ENCODE results near the gene FAM81A.
"Not testable (repeated sequence)": the region's sequence is repeated elsewhere in the genome, so short reads cannot be mapped to it uniquely, and the experiment has no call there.

FAM81A gene

DNA sequence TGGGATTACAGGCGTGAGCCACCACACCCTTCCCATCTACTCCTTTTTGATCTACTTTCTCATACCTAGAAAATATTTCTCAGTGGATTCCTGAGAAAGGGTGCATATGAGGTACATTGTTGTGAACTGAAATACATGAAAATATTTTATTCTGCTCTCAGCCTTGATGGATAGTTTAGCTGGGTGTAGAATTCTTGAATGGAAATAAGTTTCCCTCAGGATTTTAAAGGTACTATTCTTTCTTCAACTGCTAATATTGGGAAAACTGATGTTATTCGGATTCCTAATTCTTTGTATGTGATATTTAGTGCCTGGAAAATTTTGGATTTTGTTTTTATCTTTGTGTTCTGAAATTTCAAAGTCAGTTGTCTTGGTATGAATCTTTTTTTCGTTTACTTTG lies 9.1 kb upstream of the FAM81A start:
- DNase-seq, result not testable (repeated sequence)

DNA sequence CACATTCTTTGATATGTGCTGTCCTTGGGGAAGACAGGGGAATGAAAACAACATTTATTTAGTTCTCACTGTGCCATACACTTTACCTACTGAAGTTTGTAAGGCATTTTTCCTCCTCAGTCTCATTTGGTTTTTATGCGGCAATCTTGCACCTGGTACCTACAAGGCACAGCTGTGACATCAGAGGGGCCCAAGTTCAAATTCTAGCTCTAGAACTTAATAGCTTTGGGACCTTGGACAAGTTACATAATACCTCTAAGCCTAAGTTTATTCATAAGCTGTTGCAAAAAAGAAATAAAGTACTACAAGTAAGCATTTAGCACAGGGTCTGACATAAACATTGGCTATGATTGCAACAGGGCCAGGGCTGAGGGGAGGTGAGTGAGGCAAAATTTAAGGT lies 5.6 kb upstream of the FAM81A start:
- no peak for DNase-seq

DNA sequence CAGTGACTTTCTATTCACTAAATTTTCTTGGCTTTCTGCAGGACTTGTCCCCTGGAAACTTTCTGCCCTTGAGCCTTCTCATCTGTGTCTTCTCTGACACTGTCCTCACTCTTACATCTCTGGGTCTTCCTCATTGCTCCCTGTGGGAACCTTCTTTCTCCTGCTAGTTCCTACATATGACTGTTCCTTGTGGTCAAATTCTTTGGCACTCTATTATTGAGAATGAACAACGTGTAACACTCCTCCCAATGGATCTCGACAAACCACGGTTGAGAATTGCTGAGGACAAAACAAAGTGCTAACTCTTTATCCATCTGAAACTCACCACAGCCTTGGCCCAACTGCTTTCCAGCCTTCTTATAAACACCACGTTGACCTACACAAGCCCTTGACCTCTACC lies 3.5 kb upstream of the FAM81A start:
- DNase-seq, result no peak

DNA sequence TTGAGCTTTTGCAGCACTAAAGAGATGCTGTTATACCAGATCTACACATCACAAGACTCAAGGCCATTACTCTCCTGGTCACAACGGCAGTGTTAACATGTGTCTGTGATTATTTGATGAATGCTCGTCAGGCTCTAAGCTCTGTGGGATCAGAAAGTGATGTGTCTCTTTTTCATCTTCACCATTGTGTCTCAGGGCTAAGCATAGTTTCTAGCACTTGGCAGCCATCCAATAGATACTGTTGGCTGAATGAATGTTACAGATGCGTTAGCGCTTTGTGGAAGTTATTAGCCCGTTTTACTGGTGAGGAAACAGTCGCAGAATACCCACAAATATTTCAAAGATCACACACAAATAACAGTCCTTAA lies 1.2 kb upstream of the FAM81A start:
- DNase-seq, result no peak

DNA sequence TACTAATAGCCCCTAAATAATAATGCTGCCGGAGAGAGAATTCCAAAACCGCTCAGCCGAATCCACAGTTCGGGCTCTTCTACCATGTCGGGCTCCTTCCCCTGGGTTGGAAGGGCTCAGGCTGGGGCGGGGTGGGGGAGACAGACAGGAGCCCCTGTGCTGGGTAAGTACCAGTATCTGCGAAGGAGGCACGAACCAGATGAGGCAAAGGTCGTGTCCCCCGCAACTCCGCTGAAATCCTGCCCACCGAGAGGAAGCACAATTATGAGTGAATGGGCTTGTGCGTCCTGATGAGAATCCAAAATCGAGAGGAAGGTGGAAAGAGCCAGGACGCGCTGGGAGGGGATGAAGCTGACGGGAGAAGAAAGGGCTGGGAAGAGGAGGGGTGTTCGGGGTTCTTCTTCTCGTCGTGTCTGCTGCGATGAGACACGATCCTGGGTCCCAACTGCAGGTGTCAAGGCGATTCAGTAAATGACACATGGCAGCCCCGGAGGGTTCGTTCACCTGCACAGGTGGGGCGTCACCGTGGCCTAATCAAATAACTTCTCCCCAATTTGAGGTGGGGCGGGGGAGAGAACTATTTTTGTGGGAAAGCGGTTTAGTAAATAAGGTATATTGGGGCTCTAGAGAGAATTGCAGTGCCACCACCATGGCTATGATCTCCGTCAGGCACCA lies 707 bp upstream of the FAM81A start:
- DNase-seq, result no peak

DNA sequence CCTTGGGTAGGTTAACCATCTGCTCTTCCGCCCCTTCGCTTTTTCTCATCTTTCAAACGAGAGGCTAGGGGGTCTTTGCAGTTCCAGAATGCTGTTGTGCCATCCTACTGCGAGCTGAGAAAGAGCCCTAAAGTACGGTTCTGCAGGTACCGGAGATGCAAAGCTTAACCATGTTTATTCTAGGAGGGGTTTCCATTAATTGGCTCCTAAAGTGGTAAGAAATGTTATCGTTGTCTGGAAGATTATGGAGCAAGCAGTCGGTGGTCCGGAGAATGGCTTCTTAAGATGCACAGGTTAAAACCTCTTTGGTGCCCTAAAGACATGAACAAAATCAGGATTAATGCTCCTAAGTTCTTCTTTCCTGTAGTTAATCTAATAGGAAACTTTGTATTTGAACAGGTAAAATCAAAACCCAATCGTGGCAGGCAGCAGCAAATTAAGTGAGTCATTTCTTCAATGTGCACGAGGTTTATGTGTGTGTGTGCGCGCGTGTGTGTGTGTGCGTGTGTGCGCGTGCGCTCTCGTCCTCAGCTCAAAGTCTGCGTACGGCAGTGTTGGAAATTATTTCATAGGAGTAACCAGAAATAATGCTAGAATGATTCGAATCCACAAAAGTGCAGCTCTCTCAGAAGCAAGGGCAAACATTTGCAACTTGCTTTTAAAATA lies 772 bp downstream of the FAM81A start:
- no peak for DNase-seq

DNA sequence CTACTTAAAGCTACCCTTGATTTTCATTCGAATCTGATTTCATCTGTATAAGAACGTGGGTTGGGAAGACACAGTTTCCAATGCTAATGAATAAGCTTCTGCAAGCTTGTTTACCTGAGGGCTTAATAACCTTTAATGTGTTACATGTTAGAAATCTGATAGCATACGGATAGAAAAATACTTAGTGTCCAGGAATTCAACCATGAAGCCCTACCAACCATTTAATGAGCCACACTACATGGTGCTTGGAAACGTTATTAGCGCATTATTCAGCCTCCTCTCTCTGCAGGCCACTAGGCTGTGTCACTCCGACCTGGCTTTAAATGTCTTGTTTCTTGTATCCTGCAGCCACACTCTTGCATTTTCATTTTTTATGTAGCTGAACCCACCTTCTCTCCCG lies 1.6 kb downstream of the FAM81A start:
- DNase-seq, result no peak

DNA sequence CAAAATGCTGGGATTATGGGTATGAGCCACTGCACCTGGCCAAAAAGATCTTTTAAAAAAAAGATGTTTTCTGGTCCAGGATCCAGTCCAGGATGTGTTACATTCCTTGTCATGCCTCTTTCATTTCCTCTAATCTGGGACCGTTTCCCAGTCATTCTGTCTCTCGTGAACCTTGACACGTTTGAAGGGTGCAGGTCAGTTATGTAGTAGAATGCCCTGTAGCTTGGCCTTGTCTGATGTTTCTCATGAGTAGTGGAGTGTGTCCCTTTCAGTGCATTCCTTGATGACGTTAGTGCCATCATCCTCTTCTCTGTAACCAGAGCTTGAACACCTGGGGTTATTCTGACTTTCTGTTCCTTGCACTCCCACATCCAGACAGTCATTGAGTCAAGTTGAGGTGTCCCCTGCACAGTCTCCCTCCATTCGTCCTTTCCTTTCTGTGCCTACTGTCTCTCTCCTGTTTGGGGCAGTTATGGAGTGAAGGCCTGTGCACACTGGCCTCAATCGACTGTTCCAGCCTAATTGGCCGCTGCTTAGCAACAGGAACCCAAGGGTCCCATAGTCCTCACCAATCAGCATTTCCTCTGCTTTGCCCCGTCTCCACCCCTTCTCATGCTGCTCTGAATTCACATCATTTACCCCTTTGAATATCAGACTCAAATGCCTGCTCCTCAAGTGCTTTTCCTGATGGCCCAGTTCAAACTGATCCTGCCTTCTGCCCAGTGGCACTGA lies 5.5 kb downstream of the FAM81A start:
- no peak for DNase-seq

DNA sequence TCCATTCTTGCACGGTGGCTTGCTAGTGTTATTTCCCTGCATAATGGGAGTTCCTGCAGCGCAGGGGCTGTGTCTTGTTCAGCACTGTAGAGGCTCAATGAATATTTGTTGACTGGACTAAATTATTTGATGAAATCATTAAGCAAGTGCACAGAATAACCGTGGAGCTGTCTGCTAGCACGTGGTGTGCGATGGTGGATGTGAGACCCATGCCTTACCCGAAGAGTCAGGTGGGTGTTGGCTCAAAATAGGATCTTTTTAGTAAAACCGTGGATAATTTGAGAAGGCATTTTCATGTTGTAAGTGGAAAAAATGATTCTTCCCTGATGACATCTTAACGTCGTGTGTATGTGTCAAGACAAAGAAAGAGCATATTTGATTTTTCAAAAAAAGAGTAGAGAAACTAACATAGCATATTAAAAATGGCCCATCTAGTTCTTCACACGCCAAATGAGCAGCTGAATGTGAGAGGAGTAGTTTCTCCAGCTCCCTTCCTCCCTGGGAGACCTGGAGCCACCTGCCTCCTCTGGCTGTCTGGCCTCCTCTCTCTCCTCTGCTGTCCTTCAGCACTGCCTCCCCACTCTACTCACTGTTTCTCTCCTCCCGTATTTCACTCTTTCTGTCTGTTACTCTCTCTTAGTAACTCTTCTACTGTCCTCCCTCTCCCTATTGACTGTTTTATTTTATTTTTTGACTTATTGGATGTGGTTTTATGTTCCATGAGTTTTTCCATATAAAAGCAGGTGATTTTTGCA lies 6.3 kb downstream of the FAM81A start:
- DNase-seq, result no peak

DNA sequence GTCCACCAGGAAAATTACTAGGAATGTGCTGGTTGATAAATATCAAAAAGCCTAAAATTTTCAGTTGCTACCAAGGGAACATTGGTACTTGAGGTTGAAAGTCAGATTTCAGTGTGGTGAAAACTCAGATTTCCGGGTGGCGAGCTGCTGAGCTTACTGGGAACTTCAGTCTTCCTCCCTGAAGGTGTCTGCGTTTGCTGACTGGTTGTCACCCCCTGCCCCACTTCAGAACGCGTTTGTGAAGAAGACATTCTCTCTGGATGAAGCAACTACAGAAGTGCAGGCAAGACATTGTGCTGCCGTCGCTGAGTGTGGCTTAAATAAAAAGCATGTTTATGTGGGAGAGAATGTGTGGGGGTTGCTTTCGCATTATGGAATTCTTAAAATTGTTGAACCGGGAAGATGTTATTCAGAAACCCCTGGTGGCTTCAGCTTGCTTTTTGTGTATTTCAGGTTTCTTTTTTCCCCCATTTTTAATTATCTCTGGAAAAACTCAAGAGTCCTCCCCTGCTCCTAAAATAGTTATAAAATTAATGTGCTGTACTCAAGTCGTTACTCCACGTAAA lies 7.1 kb downstream of the FAM81A start:
- DNase-seq, result no peak

DNA sequence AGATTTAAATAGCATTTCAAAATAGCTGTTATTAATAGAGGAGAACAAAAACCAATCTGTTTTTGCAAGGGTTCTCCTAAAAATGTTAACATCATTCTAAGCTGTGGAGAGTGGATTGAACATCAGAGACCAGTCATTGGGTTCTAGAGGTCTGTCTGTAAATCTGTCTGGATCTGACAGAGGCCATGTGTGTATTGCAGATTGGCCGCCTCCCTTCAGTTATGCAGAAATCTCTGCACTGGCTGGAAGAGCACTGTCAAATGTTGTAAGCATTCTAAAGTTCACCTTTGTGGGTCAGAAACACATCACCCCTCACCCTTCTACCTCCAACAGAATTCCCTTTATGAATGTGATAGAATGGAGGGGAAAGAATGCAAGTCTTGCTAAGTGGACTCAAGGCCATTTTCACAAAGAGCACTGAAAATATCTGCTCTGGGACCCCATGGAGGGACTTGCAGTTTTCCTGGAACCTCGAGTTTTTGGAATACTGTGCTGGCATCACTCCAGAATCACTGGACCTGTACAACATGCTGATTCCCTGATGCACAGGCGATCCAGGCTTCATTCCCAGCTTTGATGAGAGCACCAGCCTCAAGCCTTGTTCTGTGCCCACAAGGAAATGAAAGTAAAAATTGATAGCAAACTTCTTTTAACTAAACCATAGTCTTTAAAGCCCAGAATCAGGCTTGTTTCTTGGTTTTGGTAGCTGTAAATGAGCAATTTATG lies 8.4 kb downstream of the FAM81A start:
- no peak for DNase-seq

DNA sequence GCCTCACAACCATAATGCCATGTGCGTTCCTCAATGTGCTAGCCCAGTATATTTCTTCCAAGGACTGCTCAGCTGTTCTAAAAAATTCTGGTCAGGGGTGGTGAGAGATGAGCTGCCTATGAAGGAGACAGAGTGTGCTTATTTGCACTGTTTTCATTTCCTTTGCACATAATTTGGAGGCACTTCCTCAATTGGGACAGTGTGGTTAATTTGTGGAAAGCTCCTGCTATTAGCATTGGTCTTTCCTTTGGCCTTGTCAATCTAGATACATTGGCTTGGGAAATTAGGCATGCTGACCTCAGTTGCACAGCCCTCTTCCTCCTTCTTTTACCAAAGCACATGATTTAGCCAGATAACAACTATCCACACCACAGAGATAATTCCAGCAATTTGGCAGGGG lies 9.4 kb downstream of the FAM81A start:
- DNase-seq, result no peak

DNA sequence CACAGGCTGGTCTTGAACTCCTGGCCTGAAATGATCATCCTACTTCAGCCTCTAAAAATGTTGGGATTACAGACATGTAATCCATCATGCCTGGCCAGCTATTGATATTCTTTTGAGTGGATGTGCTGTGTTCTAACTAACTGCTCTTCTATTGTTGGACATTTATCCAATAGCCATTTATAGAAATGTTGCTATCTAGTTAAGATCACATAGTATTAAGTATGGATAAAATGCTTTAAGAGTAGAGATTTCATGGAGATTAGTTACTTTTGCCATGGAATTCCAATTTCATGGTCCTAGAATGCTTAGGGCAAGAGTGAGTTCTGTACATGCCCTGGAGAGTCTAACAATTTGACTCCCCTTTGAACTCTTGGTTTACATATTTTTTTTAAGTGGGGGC lies 10.9 kb downstream of the FAM81A start:
- no peak for DNase-seq

DNA sequence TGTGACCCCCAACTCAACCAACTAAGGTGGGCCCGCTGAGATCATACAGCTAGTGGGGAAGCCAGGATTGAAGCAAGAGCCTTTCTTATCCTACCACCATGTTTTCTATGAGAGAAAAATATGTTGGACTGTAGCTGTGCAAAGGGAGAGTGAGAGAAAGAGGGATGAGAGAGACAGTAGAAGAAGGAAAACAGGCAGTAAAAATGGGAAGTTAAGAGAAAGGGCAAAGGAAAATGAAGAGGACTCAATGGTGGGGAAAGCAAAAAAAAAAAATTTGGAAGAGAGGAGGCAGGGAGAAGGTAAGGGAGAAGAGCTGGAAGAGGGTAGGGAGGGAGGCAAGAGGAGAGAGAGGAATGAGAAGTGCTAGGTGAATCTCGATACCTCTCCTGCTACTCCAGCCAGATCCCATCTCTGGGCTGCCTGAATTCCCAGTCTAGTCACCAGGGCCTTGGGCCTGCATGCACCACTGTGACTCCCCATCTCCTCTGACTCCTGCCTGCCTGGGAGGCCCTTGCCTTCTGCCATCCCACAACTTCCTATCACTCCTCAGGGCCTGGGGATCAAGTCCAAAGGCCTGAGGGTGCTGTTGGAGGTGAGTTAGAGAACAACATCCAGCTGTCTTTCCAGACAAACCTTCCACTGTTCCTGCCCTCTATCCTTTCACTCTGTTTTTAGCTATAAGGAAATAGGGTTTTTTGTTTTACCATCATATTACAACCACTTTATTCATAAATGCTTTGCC lies 15.7 kb downstream of the FAM81A start:
- DNase-seq, result no peak

DNA sequence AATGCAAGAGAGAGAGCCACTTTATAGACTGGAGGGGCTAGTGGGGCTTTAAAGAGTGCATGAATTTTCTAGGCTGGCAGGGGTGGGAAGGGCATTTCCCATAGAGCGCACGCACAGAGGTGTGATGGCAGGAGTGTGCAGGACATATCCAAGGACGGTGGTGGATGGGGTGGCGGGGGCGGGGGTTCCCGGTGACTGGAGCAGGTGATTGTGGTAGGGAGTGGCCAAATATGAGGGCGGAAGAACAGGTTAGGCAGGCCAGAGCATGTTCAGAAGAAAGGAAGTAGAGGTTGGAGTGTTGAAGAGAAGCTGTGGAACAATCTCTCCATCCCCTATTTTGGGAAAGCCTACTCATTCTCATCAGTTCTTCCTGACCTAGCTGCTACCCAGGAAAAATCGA lies 18.1 kb downstream of the FAM81A start:
- DNase-seq, result no peak

DNA sequence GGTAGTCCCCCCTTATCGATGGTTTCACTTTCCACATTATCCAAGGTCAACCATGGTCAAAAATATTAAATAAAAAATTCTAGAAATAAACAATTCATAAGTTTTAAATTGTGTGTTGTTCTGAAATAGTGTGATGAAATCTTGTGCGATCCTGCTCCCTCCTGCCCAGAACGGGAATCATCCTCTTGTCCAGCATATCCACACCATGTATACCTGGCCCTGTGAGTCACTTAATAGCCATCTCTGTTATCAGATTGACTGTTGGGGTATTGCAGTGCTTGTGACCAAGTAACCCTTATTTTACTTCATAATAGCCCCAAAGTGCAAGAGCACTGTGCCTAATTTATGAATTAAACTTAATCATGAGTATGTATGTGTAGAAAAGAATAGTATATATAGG lies 19.1 kb downstream of the FAM81A start:
- DNase-seq, result no peak

DNA sequence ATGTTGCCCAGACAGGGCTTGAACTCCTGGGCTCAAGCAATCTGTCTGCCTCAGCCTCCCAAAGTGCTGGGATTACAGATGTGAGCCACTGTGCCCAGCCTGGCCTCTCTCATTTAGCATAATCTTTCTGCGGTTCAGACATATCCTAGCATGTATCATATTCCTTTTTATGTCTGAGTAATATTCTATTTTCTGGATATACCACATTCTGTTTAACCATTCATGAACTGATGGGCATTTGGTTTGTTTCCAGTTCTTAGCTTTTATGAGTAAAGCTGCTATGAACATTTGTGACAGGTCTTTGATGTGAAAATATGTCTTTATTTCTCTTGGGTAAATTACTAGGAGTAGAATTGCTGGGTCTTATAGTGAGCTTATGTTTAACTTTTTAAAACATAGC lies 23.5 kb downstream of the FAM81A start:
- no peak for DNase-seq

DNA sequence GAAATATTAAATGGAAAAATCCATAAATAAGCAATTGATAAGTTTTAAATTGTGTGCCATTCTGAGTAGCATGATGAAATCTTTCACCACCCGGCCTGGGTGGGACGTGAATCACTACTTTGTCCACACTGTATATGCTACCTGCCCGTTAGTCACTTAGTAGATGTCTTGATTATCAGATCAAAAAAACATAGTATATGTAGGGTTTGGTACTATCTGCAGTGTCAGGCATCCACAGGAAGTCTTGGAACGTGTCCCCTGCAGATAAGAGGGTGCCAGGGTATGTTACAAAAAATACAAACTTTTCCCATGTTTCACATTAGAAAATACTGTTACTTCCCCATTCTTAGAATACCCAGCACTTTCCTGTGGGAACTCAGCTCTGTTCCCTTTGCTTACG lies 35.2 kb downstream of the FAM81A start:
- DNase-seq, result no peak

DNA sequence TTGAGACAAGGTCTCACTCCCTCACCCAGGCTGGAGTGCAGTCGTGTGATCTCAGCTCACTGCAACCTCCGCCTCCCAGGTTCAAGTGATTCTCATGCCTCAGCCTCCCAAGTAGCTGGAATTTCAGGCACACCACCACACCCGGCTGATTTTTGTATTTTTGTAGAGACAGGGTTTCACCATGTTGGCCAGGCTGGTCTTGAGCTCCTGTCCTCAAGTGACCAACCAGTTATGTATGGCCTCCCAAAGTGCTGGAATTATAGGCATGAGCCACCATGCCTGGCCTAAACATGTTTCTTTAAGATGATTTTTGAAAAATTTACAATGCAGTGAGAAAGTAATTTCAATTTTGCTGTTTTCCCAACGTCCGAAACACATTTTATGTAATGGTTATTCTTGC lies 37.2 kb downstream of the FAM81A start:
- DNase-seq, result not testable (repeated sequence)

DNA sequence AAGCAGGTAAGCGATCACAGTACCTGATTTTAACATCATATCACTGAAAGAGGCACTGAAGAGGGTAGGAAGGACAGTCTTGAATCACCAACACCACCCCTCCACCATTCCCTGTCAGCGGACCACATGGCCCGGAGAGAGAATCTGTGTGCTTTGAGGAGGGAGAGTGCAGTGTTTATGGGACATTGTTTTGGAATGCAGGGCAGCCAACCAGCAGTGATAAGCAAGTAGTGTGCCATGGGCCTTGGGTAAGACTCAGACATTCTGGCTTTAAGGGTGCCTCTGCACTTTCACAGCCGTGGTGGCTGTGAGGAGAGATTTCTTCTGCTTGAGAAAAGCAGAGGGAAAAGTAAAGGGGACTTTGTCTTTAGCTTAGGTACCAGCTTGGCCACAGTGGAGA lies 46.4 kb downstream of the FAM81A start:
- DNase-seq, result no peak

DNA sequence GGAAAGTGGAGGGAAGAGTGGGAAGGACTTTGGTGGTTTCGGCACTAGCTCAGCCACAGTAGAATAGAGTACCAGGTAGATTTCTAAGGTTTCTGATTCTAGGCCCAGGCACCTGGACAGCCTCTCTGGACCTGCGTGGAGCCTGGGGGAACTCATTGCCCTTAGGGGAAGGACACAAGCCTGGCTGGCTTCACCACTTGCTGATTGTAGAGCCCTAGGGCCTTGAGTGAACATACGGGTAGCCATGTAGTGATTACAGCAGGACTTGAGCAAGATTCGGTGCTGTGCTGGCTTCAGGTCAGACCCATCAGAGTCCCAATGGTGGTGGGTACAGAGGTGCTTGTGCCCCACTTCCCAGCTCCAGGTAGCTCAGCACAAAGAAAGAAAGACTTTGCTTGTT lies 47.0 kb downstream of the FAM81A start:
- no peak for DNase-seq

DNA sequence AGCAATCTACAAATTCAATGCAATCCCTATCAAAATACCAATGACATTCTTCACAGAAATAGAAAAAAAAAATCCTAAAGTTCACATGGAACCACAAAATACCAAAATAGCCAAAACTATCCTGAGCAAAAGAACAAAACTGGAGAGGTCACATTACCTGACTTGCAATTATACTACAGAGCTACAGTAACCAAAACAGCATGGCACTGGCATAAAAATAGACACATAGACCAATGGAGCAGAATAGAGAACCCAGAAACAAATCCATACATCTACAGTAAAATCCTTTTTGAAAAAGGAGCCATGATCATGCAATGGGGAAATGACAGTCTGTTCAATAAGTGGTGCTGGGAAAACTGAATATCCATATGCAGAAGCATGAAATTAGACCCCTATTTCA lies 51.5 kb downstream of the FAM81A start:
- not testable (repeated sequence) for DNase-seq
